Breast epithelium (tissue), 4 donors: ENCODE measurements around the gene AMIGO1. TPM values are rescaled to one million over a fixed set of nuclear protein-coding genes. Genes with fewer than 3 reads are reported as not detected.

Source experiments
- DNase-seq, 2 donors: peaks; one replicate each; pipeline ENCODE4 v3.0.0-alpha.2; 2019; ENCODE audit warnings: low spot score in 2 of 2
- H3K27ac ChIP-seq, 2 donors: fragments of 200-600 bp; sonication (generic) in 1 of 2; one replicate each; pipeline ENCODE4 v1.5.1; 2016 to 2019; ENCODE audit warnings: mild to moderate bottlenecking in 1 of 2
- H3K27me3 ChIP-seq, 2 donors: fragments of 200-600 bp; sonication (generic) in 1 of 2; one replicate each; pipeline versions ENCODE4 v1.5.1 to v1.6.0; 2017 to 2019; ENCODE audit warnings: control low read depth in 1 of 2, mild to moderate bottlenecking in 1 of 2
- H3K36me3 ChIP-seq: fragments of 200-600 bp; one replicate; pipeline ENCODE4 v1.5.1; 2019
- H3K4me1 ChIP-seq, 2 donors: fragments of 200-600 bp; sonication (generic); one replicate each; pipeline ENCODE4 v1.5.1; 2016 to 2019; ENCODE audit warnings: control low read depth in 1 of 2
- H3K4me3 ChIP-seq, 3 donors: fragments of 200-600 bp; sonication (generic); 1 replicate in 2 of 3; 2 replicates in 1 of 3; pipeline ENCODE4 v1.5.1; 2016 to 2019; ENCODE audit warnings: mild to moderate bottlenecking in 3 of 3, moderate library complexity in 2 of 3
- H3K9me3 ChIP-seq, 2 donors: fragments of 200-600 bp; sonication (generic) in 1 of 2; one replicate each; pipeline ENCODE4 v1.5.1; 2016 to 2019; ENCODE audit warnings: control low read depth in 1 of 2
- CTCF ChIP-seq, 3 donors: fragments of 450-650 bp; IDR thresholded peaks; one replicate each; pipeline ENCODE4 v1.5.1; 2016 to 2017; ENCODE audit warnings: antibody characterized with exemption in 3 of 3, mild to moderate bottlenecking in 3 of 3, moderate library complexity in 3 of 3
- POLR2A ChIP-seq: fragments of 450-650 bp; IDR thresholded peaks from one replicate; pipeline ENCODE4 v1.6.1; 2016; ENCODE audit warnings: antibody characterized with exemption, mild to moderate bottlenecking, moderate library complexity
- POLR2AphosphoS5 ChIP-seq, 3 donors: sonication (generic); formaldehyde crosslinking; IDR thresholded peaks; one replicate each; pipeline ENCODE4 v1.6.1; 2017; ENCODE audit warnings: antibody characterized with exemption in 3 of 3
- intact Hi-C: fragments of 100-400 bp; cut with DNase I; formaldehyde crosslinking; loops from one replicate; pipeline ENCODE4 v1.15.1; 2023; ENCODE audit warnings: low total_unique reads
- total RNA-seq, 3 donors: library from RNA; depleted of rRNA; stranded (reverse); fragments of >200 nt; gene quantifications; one replicate each; pipeline ENCODE4 v1.1.0, GENCODE V29; 2016

The AMIGO1 gene
- total RNA-seq, 3 donors from 2014 or later = 3.0 to 9.5 (median 6.4) TPM

DNA sequence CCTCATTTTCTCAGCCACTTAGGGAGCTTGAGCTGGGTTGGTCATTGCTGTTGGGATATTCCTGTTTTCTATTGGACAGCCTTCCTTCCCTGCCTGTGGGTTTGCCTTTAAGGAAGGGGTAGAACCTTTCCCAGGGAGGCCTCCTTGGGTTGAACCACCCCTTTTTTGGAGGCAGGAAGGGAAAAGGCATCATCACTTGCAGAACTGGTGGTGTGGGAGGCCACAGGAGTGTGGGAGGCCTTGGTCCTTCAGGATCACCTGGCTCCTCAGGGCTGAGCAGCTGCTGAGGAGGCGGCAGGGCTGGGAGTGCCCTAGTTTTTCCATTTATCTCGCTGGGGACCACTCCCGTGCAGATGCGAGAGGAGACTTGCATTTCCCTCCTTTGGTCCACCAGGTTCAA is 16.3 kb downstream of the AMIGO1 start:
- Histone ChIP-seq H3K27me3 (no peaks in the 10 kb centered on the region), H3K36me3 (peaks cover 5% of the 10 kb centered on the region), H3K4me1 (no peaks in the 10 kb centered on the region), H3K4me3 (peak overlapping the region in 1 of 3 donors; percentile 87), H3K27ac (peak overlapping the region; percentile 60 to 74), H3K9me3 (no peaks in the 10 kb centered on the region)
- TF ChIP-seq POLR2AphosphoS5 (IDR thresholded peaks at IDR 0.05) = no peak
- TF ChIP-seq POLR2A = no peak
- no peak for TF ChIP-seq CTCF (IDR thresholded peaks at IDR 0.05)
- DNase-seq = no peak
- intact Hi-C loops = loop anchor here (5.0 kb wide), 1 partner anchor 39 kb away; no protein-coding TSS in a partner anchor

- H3K27me3 ChIP-seq = no peaks in the 10 kb centered on the region
- DNase-seq = no peak
- no peaks in the 10 kb centered on the region for H3K4me1 ChIP-seq
- no peak overlapping the region for H3K27ac ChIP-seq
- H3K9me3 ChIP-seq = no peaks in the 10 kb centered on the region
- peaks cover 5% of the 10 kb centered on the region for H3K36me3 ChIP-seq
- no peak overlapping the region for H3K4me3 ChIP-seq
- no peak for TF ChIP-seq POLR2AphosphoS5 (IDR thresholded peaks at IDR 0.05)
- TF ChIP-seq POLR2A = no peak
- TF ChIP-seq CTCF (IDR thresholded peaks at IDR 0.05) = no peak
- intact Hi-C loops = loop anchor here (5.0 kb wide), 1 partner anchor 40 kb away; no protein-coding TSS in a partner anchor
These were observed 16.7 kb downstream of the AMIGO1 start for GRCh38 chr1:109492779-109493178.

- intact Hi-C loops = loop anchor here (5.0 kb wide), 1 partner anchor 41 kb away; no protein-coding TSS in a partner anchor
- Histone ChIP-seq H3K27me3 (no peaks in the 10 kb centered on the region), H3K27ac (no peak overlapping the region), H3K36me3 (peaks cover 5% of the 10 kb centered on the region), H3K4me3 (no peak overlapping the region), H3K9me3 (no peaks in the 10 kb centered on the region), H3K4me1 (no peaks in the 10 kb centered on the region)
- TF ChIP-seq POLR2A (no peak), CTCF (IDR thresholded peaks at IDR 0.05) (no peak), POLR2AphosphoS5 (IDR thresholded peaks at IDR 0.05) (no peak)
- DNase-seq = no peak
These were observed 18.2 kb downstream of the AMIGO1 start for GRCh38 chr1:109491372-109491771.

DNA sequence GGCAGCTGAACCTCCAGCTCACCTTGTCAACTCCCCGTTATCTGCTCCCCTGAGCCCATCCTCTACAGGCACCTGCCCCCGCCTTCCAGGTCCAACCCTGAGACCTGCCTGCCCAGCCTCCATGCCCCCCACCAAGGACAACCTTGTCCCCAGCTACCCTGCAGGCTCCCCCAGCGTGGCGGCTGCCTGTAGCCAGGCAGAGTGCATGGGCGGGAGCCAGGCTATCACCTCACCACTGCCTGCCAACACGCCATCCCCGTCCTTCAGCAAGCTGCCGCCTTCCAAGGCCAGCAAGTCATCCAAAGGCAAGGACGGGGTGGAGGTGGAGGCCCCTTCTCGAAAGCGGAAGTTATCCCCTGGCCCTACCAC is 18.6 kb downstream of the AMIGO1 start:
- intact Hi-C loops = loop anchor here (5.0 kb wide), 1 partner anchor 41 kb away; no protein-coding TSS in a partner anchor

More for the DNA sequence above, 18.6 kb downstream of the AMIGO1 start:
- H3K9me3 ChIP-seq = no peaks in the 10 kb centered on the region
- H3K4me1 ChIP-seq = no peaks in the 10 kb centered on the region
- H3K27me3 ChIP-seq = no peaks in the 10 kb centered on the region
- H3K36me3 ChIP-seq = peaks cover 5% of the 10 kb centered on the region
- no peak overlapping the region for H3K4me3 ChIP-seq
- TF ChIP-seq POLR2AphosphoS5 (IDR thresholded peaks at IDR 0.05) (no peak), POLR2A (no peak), CTCF (IDR thresholded peaks at IDR 0.05) (no peak)
- no peak for DNase-seq
- H3K27ac ChIP-seq = no peak overlapping the region
